C4-2B (cell line): ENCODE results near the gene CC2D2B.

Experiments used
- ZFX ChIP-seq: fragments of 450-650 bp; IDR thresholded peaks from 2 replicates; pipeline ENCODE4 v1.6.1; 2017
- TF ChIP-seq, protein P1 (sequence below): fragments of 450-650 bp; conservative IDR thresholded peaks from 2 replicates; pipeline ENCODE4 v1.5.1; 2017; ENCODE audit warnings: mild to moderate bottlenecking

DNA sequence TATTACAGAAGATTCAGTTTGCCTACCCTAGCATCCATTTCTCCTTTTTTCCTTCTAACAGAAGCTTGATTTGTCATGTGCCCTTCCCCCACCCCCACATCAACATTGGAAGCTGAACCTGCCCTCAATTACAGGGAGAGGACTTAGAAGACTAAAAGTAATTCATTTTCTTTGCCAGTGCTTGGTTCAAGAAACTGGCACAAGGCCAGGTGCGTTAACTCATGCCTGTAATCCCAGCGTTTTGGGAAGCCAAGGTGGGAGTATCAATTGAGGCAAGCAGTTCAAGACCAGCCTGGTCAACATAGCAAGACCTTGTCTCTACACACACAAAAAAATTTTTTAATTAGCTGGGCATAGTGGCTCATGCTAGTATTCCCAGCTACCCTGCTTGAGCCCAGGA is 168.2 kb downstream of the CC2D2B start:
- TF ChIP-seq, protein P1, sequence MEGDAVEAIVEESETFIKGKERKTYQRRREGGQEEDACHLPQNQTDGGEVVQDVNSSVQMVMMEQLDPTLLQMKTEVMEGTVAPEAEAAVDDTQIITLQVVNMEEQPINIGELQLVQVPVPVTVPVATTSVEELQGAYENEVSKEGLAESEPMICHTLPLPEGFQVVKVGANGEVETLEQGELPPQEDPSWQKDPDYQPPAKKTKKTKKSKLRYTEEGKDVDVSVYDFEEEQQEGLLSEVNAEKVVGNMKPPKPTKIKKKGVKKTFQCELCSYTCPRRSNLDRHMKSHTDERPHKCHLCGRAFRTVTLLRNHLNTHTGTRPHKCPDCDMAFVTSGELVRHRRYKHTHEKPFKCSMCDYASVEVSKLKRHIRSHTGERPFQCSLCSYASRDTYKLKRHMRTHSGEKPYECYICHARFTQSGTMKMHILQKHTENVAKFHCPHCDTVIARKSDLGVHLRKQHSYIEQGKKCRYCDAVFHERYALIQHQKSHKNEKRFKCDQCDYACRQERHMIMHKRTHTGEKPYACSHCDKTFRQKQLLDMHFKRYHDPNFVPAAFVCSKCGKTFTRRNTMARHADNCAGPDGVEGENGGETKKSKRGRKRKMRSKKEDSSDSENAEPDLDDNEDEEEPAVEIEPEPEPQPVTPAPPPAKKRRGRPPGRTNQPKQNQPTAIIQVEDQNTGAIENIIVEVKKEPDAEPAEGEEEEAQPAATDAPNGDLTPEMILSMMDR: no peak
- TF ChIP-seq ZFX: no peak
